Measurements from ENCODE around the gene FUT8. TPM values are rescaled to one million over a fixed set of nuclear protein-coding genes. Genes with fewer than 3 reads are reported as not detected.

Gene FUT8
- total RNA-seq, 1 donor from 2014 or later = 7.8 TPM

DNA sequence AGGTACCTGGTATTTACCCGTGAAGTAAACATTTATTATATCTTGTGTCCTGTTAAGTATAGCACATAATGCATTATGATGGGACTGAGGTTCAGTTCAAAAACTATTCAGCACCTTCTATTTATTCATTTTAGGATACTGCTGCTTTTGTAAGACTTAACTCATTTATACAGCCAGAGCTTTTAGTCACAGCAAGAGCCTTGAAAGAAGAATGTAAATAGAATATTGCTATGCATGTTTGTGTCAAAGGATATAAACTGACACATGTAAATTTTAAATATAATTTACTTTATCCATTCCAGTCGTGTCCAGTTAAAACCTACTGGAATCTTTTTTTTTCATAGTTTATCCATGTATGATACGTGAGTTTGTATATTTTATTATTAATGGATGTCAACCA lies 168.8 kb downstream of the FUT8 start:
- TF ChIP-seq CTCF (IDR thresholded peaks at IDR 0.05; ENCODE audit: borderline replicate concordance) = no peak

DNA sequence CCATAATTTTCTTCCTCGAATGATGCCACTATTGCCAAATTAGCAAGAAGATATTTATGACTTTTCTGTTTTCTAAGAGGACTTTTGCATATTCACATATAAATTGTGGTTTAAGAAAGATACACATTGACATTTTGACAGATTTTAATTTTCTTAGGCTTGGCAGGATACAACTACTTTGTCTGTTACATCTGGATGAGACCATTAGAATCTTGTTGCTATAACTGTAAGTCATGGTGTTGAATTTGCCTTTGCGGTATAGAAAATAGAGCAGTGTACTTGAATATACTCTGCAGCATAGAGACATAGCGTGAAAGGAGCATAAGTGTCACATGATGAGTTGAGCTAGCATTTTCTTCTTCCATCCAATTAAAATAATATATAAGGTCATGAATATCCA lies 169.3 kb downstream of the FUT8 start:
- no peaks in the 10 kb centered on the region for H3K4me1 ChIP-seq
- intact Hi-C loops (cut with micrococcal nuclease) = no loop called here
- no peak for DNase-seq
- H3K4me3 ChIP-seq = no peak overlapping the region
- no peak overlapping the region for H3K27ac ChIP-seq (replicated peaks)
- H3K27me3 ChIP-seq (ENCODE audit: low read depth) = no peaks in the 10 kb centered on the region
- H3K9me3 ChIP-seq (replicated peaks) = no peaks in the 10 kb centered on the region
- no peaks in the 10 kb centered on the region for H3K36me3 ChIP-seq
- no peak for TF ChIP-seq CTCF (IDR thresholded peaks at IDR 0.05; ENCODE audit: borderline replicate concordance)

More for the DNA sequence above, 168.8 kb downstream of the FUT8 start:
- no peaks in the 10 kb centered on the region for H3K27me3 ChIP-seq (ENCODE audit: low read depth)
- no peaks in the 10 kb centered on the region for H3K9me3 ChIP-seq (replicated peaks)
- no peak overlapping the region for H3K27ac ChIP-seq (replicated peaks)
- no peaks in the 10 kb centered on the region for H3K4me1 ChIP-seq
- DNase-seq = no peak
- no peaks in the 10 kb centered on the region for H3K36me3 ChIP-seq
- intact Hi-C loops (cut with micrococcal nuclease) = no loop called here
- no peak overlapping the region for H3K4me3 ChIP-seq

DNA sequence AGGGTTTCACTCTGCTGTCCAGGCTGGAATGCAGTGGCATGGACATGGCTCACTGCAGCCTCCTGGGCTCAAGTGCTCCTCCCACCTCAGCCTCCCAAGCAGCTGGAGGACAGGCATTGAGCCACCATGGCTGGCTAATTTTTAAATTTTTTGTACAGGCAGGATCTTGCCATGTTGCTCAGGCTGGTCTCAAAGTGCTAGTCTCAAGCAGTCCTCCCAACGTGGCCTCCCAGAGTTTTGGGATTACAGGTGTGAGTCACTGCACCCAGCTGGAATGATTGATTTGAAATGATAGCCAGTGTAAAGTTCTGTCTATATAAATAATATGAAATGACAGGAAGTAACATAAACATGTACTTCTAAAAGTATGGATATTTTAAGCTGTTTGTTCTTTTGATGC lies 172.7 kb downstream of the FUT8 start:
- Histone ChIP-seq H3K4me1 (no peaks in the 10 kb centered on the region), H3K36me3 (no peaks in the 10 kb centered on the region), H3K4me3 (no peak overlapping the region), H3K27ac (replicated peaks) (no peak overlapping the region), H3K27me3 (ENCODE audit: low read depth) (no peaks in the 10 kb centered on the region), H3K9me3 (replicated peaks) (no peaks in the 10 kb centered on the region)
- DNase-seq = no peak
- TF ChIP-seq CTCF (IDR thresholded peaks at IDR 0.05; ENCODE audit: borderline replicate concordance) = no peak
- intact Hi-C loops (cut with micrococcal nuclease) = no loop called here

GRCh38 chr14:65588426-65589140 lies 176.1 kb downstream of the FUT8 start:
- DNase-seq = no peak
- Histone ChIP-seq H3K4me1 (no peaks in the 10 kb centered on the region), H3K27me3 (ENCODE audit: low read depth) (no peaks in the 10 kb centered on the region), H3K36me3 (no peaks in the 10 kb centered on the region), H3K9me3 (replicated peaks) (no peaks in the 10 kb centered on the region), H3K4me3 (no peak overlapping the region), H3K27ac (replicated peaks) (no peak overlapping the region)
- no peak for TF ChIP-seq CTCF (IDR thresholded peaks at IDR 0.05; ENCODE audit: borderline replicate concordance)
- intact Hi-C loops (cut with micrococcal nuclease) = no loop called here

DNA sequence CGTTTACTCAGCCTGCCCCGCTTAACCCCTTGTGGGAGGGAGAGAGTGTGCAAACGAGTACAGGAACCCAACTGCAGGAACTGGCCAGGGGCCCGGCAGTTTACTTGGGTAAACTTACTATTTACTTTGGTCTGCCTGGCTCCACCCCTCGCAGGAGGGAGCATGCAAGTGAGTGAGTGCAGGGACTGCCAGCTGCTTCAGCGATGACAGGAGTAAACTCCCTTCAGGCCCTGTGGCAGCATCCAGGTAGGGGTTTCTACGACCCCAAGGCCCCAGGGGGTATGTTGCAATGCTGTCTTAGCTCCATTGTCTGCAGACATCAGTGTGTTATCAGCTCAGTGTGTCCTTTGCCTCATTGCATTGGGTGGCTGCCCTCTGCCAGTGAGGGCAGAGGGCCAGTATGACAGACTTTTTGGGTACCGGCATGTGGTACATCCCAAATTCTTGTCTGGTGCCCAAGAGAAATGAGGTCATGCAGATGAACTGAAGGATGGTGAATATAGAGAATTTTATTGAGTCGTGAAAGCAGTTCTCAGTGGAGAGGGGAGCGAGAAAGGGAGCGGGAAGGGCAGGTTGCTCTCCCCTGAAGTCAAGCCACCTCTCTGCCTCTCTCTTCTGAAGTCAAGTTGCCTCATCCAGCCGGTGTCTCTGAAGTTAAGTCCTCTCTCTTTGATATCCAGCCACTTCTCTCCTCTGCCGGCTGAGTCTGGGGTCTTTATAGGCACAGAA lies 181.8 kb downstream of the FUT8 start:
- Histone ChIP-seq H3K27ac (replicated peaks) (no peak overlapping the region), H3K36me3 (no peaks in the 10 kb centered on the region), H3K27me3 (ENCODE audit: low read depth) (no peaks in the 10 kb centered on the region), H3K9me3 (replicated peaks) (no peaks in the 10 kb centered on the region), H3K4me3 (no peak overlapping the region), H3K4me1 (peaks cover 2% of the 10 kb centered on the region)
- TF ChIP-seq CTCF (IDR thresholded peaks at IDR 0.05; ENCODE audit: borderline replicate concordance) = no peak
- DNase-seq = no peak
- intact Hi-C loops (cut with micrococcal nuclease) = no loop called here
